NCI-H2171 treated with DMSO at 0.1 percent for 48 hours (cell line): ENCODE results near the gene VPS54.
"Not testable (repeated sequence)": the region's sequence is repeated elsewhere in the genome, so short reads cannot be mapped to it uniquely, and the experiment has no call there.

Source experiments
- DNase-seq: peaks from one replicate; lab custom pipeline; 2025; lab: John Stamatoyannopoulos, UW

Gene VPS54

DNA sequence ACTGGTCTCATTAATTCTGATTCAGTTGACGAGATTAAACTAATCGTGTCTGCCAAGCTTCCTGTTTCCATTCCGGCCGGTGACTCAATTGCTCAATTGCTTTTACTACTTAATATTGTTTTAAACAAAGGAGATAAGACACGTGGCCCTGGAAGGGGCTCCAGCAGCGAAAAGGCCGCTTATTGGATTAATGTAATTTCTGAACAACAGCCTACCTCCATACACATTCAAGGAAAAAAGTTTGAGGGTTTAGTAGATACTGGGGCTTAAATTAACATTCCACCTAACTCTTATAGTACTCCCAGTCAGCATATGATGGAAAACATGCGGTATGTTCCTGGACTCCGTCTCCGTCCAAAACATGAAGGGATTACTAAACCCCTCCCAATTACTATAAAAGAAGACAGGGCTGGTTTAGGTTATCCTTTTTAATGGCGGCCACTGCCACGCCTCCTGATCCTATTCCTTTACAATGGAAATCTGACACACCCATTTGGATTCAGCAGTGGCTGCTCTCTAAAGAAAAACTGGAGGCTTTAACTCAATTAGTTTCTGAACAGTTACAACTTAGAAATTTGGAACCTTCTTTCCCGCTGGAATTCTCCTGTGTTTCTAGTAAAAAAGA, 27.1 kb downstream of the VPS54 start:
- DNase-seq: no peak

DNA sequence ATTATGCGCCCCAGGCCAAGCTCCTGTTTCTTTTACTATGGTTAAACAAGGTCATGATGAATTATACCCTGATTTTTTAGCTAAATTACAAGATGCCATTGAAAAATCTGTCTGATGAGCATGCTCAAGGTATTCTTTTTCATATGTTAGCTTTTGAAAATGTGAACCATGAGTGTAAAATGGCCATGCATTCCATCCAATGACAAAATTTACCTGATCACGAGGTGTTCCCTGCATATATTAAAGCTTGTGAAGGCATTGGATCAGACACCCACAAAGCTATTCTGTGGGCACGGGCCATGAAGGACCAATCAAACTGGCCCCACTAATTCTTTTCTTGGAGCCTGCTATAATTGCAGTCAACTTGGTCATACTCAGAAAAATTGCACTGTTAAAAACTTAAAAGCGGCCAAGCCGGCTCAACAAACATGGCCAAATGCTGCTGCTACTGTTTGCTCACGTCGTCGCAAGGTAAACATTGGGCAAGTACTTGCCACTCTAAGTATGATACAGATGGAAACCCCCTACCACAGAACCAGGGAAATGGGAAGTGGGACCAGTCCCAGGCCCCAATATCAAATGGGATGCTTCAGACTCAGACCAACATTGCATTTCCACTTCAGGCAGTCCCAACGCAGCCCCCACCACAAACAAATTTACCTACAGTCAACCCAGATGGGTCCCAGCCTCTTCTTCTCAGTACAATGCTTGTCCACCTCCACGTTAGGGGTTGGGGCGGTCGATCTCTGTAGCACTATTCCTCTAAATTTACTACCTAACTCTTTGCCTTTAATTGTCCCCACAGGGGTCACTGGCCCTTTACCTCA, 27.8 kb downstream of the VPS54 start:
- not testable (repeated sequence) for DNase-seq

DNA sequence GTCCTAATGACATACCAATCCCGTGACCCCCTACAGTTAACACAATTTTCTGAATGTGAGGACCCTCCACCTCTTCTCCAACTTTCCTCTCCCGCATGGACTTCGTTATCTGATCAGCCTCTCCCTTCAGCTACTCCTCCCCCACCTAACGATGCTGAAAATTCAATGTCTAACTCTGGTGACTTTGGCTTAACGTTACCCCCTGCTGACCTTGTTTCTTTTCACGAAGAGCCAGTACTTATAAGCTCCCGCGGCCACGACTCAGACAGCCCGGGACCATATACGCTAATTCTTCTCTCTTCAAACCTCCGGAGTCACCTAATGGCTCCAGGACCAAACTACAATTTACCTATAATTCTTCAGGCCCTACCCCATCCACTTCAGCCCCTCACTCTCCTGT, 29.2 kb downstream of the VPS54 start:
- DNase-seq: no peak

DNA sequence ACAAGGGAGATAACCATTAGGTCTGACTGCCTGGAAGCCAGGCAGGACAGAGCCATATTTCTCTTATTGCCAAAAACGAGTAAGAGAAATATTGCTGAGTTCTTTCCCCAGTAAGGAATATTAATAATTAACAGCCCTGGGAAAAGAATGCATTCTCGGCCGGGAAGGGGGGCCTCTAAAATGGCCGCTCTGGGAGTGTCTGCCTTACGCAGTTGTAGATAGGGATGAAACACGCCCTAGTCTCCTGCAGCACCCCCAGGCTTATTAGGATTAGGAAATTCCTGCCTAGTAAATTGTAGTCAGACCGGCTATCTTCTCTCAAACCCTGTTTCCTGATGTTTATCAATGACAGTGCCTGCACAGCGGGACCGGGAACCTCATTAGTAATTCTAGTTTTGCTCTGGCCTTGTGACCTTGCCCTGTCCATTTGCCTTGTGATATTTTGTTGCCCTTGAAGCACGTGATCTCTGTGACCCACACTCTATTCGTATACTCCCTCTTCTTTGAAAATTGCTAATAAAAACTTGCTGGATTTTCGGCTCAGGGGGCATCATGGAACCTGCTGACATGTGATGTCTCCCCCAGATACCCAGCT, 30.3 kb downstream of the VPS54 start:
- not testable (repeated sequence) for DNase-seq

DNA sequence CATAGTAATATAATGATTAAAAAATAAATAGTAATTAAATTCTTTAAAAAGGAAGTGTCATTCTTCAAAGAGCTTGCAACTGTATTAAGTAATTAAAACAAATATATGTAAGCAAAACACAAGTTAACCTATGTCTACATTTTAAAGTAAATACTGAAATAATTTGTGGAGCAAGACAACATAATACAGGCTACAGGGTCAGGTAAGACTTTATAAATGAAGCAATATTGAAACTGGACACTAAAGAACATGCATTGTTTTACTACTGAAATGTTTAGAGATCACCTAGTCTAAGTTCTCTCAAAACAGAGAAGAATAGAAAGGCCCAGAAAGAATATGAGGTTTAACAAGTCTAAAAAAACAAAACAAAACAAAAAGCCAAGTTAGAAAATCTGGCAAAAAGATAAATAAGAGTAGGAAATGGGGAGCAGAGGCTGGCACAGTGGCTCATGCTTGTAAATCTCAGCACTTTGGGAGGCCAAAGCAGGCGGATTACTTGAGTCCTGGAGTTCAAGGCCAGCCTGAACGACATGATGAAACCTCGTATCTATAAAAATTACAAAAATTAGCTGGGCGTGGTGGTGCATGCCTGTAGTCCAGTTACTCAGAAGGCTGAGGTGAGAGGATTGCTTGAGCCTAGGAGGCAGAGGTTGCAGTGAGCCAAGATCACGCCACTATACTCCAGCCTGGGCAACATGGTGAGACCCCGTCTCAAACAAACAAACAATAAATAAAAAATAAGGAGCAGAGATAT, 34.4 kb downstream of the VPS54 start:
- DNase-seq: no peak

DNA sequence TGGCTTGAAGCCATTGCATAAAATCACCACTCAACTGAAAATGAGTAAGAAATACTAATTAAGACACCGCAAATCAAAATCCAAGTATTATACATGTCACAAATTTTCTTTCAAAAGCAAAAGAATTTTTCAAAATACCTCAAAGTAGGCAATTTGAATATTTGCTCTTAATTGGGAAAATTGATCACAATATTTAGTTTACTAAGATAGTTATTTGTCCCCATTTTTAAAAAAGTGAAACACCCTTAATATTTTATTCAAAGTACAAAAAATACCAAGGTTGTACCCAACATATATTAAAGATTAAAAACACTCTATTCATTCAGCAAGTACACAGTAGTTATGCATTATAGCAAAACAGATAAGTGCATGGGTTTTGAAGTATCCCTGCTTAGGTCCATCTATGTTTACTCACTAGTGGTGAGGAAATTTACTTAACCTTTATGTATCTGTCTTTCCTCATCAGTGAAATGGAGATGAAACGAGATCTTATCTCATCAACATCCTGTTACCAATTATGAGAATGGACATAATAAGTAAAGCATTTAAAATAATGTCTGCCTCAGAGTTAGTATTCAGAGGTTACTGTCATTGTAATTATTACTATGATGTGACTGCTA, 35.1 kb downstream of the VPS54 start:
- no peak for DNase-seq

DNA sequence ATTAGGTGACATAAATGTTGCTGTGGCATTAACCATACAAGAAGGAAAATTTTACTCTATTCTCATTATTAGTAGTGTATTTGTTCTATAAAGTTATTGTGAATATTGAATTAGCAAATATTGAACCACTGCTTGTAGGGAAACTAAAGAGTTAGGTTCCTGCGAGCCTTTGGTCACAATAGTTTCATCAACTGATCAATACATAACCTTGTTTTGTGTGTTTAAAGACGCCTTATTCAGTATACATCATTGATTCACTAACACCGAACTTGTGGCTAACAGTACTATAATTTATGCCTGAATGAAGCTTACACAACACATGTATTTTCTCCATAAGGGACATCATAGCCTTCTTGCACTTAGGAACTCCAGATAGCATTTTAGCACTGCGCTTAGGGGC, 36.9 kb downstream of the VPS54 start:
- no peak for DNase-seq

DNA sequence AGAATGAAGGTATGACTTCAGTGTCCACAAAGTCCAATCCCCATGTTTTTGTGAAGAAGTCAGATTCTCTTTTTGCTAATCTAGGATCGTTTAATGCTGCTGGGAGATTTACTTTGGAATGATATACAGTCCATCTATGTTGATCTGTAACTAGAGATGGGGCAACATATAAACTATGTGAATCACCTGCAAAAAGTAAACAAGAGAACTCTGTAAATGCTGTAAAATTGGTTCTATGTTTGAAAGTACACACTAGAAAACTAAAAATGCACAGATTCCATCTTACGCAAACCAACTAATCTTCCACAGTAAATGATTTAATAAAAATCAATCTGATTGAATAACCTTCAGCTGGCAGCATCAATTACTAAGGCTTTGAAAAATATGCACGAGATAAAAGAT, 37.5 kb downstream of the VPS54 start:
- no peak for DNase-seq

DNA sequence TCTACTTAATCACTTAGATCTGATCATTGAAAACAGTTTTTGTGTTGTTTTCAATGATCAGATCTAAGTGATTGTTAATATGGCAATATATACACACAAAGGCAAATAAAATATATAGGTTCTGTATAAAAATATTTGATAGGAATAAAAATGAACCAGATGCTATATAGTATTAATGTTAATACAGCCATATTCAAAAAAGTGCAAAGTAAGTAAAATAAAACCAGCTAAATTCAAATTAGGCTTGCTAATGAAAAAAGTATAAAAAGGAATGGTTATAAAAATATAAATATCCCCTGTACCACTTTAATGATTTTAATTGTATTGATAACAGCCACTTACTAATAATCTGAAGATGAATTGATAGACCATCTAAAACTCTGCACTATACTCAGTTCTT, 38.4 kb downstream of the VPS54 start:
- no peak for DNase-seq

DNA sequence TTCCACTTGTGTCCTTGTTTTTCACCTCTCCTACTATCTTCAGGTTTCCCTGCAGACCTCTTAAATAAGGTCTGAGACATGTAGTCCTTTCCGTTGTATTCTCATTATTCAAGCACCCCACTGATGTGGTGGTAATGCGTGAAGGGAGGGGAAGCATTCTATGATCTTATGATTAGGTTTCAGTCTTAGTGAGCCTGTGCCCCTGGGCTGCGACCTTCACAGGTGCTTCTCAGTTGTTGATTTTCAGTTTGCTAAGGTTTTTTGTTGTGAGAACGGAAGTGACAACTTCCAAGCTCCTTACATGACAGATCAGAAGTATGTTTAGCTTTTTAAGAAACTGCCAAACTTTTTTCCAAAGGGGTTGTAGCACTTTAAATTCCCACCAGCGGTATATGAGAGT, 41.3 kb downstream of the VPS54 start:
- DNase-seq: no peak

DNA sequence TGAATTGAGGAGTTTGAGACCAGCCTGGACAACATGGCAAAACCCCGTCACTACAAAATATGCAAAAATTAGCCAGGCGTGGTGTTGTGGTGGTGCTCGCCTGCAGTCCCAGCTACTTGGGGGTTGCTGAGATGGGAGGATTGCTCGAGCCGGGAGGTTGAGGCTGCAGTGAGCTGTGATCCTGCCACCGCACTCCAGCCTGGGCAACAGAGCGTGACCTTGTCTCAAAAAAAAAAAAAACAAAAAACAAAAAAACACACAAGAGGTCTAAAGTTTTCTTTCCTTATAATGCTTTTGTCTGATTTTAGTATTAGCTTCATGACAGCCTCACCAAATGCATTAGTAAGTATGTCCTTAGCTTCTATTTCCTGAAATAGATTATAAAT, 43.1 kb downstream of the VPS54 start:
- no peak for DNase-seq

DNA sequence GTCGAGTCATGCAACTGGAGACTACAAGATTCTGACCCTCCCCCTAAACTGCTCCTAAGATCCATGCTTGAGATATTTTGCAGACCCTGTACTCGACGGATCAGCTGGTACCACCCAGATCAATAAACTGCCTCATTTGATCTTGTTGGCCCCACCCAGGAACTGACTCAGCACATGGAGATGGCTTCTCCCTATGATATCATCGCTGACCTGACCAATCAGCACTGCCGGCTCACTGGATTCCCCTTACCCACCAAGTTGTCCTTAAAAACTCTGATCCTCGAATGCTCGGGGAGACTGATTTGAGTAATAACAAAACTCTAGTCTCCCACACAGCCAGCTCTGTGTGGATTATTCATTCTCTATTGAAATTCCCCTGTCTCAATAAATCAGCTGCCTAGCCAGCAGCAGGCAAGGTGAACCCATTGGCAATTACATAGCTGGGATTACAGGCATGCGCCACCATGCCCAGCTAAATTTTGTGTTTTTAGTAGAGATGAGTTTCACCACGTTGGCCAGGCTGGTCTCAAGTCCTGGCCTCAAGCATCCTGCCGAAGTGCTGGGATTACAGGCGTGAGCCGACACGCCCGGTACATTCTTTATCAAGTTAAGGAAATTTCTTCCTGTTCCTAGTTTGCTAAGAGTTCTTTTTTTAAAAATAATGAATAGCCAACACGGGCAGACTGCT, 43.6 kb downstream of the VPS54 start:
- no peak for DNase-seq

DNA sequence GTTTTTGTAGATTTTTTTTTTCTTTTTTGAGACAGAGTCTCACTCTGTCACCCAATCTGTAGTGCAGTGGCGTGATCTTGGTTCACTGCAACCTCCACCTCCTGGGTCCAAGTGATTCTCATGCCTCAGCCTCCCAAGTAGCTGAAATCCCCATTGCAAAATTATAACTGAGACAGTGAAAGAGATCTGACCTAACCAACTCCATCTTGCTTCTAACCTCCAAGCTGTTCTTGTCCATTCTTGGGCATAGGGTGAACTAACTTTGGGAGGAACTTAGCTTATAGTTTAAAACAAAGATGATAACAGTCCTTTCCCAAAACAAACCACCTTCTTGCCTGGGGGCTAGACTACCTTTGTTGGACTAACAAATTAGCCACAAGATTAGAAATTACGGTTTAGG, 44.2 kb downstream of the VPS54 start:
- DNase-seq: not testable (repeated sequence)

DNA sequence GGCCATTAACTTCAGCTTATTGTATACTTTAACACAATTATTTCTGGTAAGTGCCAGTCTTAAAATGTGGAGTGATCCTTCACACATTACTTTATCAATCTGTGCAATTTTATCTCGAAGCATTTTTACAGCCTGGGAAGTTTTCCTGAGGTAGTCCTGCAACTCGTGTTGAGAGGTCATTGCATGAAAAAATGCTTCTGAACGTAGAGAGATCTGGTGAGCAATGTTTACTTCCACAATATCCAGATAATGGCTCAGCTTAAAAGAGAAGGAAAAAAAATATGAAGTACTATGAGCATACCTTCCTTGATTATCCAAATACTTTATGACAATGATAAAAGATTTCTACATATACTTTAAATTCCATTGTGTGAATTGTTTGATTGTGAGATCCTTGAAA, 57.0 kb downstream of the VPS54 start:
- no peak for DNase-seq

DNA sequence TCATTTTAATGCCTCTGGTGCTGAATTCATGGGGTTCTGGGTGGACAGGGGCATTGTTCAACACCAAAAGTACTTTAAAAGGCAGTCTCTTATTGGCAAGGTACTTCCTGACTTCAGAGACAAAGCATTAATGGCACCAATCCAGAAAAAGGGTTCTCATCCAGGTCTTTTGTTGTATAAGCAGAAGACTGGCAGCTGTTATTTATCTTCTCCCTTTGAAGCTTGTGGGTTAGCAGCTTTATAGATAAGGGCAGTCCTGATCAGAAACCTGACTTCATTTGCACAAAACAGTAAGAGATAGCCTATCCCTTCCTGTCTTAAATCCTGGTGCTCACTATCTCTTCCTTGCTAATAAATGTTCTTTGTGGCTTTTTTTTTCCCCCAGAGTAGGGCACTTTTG, 68.8 kb downstream of the VPS54 start:
- DNase-seq: no peak

DNA sequence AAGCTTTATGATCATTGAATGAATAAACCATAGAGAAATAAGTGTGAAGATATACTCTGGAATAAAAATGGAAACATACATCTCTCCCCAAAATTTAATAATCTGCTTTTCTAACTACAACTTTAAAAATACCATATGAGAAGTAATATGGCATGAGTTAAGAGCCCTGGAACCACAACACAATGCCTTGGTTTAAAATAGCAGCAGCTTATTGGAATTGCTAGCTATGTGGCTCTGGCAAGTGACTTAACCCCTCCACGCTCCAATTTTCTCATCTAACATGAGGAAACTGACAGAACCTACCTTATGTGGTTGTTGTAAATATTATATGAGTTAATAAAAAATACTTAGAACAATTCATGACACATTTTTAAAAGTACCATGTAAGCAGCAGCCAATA, 76.4 kb downstream of the VPS54 start:
- DNase-seq: no peak

DNA sequence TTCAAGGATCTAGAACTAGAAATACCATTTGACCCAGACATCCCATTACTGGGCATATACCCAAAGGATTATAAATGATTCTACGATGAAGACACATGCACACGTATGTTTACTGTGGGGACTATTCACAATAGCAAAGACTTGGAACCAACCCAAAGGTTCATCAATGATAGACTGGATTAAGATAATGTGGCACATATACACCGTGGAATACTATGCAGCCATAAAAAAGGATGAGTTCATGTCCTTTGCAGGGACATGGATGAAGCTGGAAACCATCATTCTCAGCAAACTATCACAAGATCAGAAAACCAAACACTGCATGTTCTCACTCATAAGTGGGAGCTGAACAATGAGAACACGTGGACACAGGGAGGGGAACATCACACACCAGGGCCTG, 87.1 kb downstream of the VPS54 start:
- not testable (repeated sequence) for DNase-seq

DNA sequence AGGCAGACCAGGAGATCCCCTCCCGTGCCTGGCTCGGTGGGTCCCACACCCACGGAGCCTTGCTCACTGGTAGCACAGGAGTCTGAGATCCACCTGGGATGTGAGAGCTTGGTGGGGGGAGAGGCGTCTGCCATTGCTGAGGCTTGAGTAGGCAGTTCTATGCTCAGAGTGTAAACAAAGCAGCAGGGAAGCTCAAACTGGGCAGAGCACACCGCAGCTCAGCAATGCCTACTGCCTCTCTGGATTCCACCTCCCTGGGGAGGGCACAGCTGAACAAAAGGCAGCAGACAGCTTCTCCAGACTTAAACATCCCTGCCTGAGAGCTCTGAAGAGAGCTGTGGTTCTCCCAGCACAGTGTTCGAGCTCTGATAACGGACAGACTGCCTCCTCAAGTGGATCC, 92.4 kb downstream of the VPS54 start:
- DNase-seq: peak; percentile 56

DNA sequence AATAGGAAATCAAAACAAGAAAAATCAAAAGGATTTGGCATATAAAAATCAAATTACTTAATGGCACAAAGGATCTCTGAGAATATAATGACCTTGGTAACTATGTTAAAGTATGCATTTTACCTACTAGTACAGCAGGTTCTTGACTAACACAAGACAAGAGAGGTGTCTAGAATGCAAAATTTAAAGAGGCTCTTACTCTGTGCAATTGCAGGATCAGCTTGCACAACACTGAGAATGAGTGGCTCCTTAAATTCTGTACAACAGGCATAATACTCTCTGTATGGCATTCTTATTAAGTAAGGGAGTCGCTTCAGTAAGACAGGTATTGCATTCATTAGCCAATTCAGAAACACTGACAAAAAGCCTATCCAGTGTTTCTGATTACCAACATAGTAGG, 104.9 kb downstream of the VPS54 start:
- DNase-seq: no peak

DNA sequence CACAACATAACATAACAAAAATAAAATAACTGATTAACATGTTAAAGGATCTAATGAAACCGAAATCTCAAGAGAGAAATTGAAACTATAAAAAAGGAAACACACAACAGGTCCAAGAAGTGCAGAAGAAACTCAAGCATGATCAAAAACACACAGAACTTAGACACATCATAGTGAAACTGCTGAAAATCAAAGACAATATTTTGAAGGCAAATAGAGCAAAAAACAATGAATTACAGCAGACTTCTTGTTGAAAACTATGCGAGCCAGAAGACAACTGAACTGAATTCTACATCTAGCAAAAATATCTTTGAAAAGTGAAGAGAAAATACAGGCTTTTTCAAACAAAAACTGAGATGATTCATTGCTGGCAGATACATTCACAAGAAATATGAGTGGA, 116.2 kb downstream of the VPS54 start:
- DNase-seq: no peak

DNA sequence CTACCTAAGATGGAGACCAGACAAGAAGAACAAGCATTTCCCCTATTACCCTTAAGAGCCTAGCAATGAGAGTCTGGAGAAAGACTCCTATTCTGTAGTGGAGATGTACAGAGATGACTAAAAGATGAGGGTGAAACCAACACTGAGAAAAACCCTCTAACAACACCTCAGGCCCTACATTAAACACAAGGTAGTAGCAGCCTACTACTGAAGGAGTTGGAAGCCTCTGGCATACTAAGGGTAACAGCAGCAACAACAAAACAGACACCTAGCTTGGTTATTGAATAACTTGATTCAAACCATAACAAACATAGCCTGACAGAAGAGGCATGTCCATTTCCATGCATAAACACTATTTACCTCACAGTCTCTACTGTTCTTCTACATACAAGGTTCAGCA, 117.1 kb downstream of the VPS54 start:
- no peak for DNase-seq

DNA sequence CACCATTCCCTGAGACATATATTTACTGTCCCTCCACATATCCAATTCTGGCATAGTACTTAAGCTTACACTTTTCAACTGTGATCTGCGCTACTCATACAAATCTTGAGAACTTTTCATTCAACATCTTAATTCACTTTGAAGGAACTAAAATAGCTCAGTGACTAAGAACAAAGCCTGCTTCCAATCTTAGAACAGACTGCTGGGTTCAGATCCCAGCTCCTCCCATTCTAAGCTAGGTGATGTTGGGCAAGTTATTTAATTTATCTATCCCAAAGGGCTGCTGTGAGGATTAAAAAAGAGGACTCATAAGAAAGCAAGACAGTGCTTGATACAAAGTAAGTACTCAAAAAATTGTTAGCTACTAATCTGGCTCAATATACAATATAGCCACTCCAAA, 119.6 kb downstream of the VPS54 start:
- DNase-seq: no peak
